Activated T-cell treated with anti-CD3 and anti-CD28 coated beads for 48 hours (primary cell): Measurements from ENCODE around the gene COA5.

ENCODE experiments used
- DNase-seq: peaks from one replicate; pipeline ENCODE4 v3.0.0-alpha.2; 2020; ENCODE audit warnings: low read depth

Gene COA5

DNA sequence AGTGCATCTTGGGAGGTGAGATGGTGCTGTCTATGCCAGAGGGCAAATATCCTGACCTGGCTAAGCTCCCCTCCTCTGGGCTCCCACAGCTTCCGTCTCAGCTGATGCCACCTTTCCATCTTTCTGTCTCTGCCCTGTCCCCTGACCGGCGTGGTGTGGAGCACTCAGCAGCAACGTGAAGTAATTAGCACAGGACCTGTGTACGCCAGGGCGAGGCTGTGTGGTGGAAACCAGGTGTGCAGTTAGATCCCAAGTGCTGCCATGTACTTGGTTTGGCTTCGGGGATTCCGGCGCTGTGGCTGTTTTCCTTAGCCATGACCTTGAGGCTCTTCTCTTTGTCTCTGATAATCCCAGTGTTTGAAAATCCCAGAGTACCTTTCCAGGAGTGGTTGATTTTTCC lies 36.5 kb downstream of the COA5 start:
- no peak for DNase-seq

DNA sequence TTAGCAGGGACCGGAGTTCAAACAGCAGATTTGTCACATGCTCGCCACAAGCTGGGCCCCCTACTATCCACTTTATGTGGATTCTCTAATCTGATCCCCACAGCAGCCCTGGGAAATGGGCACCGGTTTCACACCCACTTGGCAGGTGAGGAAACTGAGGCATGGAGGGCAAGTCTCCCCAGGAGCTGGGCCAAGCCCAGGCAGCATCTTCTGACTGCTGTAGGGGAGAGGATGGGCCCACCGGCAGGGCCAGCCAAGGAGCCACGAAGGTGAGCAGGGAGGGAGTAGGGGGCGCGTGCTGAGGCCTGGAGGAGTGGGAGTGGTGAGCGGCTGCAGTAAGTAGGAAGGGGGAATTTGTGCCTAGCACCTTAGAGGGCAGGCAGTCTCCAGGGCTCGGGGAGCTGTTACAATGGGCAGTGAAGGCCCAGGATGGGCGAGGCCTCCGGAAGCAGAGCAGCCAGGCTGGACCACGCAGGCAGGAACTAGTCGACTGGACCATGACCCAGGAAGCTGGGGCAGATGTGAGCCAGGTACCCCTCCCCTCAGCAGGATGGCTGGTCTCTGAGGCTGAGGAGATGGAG lies 37.1 kb downstream of the COA5 start:
- DNase-seq = no peak

DNA sequence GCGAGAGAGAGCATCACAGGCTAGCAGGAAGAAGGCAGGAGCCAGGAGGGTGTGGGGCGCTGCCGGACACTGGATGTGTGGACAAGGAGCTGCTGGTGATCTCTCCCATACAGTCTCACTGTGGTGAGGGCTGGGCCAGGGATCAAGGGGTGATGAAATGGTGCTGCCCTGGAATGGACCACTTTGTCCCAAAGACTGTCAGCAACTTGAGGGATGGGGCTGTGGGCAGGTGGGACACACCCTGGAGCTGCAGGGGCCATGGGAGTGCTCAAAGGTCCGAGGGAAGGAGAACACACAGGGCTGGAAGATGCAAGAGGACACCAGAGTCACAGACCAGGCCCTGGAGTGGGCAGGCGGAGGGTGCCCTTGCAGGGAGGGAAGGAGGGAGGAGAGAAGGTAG lies 38.0 kb downstream of the COA5 start:
- no peak for DNase-seq

DNA sequence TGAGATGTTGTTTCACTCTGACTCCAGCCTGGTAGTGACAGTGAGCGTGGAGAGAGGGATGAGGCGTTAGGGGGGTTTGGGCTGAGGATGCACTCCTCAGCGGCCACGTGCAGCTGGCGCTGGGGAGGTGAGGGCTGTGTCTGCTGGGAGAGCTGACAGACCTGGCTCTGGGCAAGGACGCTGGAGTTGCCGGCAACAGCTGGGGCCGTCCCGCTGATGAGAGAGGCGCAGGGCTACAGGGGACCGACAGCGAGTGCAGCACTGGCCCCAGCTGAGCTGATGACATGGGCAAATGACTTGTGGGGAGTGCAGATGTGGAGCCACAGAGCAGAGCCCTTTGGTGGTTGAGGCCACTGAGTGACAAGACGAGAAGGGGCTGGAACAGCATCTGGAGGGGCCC lies 38.4 kb downstream of the COA5 start:
- DNase-seq = no peak

DNA sequence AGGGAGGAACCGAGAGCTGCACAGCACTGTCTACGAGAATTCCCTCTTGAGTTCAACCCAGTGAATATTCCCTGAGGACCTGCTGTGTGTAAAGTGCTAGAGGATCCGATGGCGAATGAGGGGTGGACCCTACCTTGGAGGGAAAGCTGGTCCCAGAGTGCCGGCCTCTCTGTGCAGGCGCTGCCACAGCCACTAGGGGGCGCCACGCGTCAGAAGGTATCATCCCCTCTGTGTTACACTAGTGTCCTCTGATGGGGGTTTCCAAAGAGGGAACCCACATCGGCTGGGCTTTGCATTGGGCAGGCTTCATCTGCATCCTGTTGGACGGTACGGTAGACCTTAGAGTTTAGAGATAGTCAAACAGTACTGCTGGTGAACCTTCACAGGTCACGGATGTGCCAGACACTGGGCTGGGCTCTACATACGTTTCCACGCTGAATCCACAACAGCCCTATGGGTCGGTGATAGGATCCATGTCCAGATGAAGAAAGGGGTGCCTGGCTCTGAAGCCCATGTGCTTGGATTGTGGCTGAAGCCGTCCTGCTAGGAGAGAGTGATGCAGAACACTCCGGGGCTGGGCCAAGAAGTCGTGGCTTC lies 39.0 kb downstream of the COA5 start:
- DNase-seq = peak; percentile 64

DNA sequence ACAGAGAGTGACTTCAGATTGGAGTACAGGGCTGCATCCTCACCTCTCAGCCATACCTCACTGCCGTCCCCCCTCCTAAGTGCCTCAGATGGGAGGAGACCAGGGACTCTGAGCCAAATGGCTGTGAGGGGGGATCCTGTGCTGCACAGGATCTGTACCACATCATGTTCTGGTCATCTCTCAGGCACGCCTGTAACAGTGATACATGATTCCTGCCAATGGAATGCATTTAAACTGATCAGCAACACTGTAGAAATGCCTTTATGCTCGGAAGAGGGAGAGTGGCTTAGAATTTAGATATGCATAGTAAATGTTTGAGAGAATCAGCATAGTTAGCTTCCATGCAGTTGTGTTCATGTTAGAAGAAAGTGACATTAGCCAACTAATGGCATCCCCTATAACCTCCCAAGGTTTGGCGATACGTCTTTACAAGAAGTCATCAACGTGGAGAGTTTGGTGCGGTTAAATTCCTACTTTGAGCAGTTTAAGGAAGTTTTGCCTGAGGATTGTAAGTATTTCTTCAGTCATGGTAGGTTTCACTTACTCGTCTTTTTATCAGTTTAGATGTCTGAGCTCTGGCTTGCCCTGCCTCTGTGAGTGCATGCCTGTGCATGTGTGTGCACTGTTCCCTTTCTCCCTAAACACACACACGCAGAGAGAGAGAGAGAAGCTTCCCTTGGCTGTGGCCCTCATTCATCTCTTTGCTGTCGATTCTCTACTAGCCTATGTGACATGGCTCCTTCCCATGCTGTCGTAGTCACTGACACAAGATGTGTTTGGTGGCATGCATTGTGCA lies 40.0 kb downstream of the COA5 start:
- no peak for DNase-seq

DNA sequence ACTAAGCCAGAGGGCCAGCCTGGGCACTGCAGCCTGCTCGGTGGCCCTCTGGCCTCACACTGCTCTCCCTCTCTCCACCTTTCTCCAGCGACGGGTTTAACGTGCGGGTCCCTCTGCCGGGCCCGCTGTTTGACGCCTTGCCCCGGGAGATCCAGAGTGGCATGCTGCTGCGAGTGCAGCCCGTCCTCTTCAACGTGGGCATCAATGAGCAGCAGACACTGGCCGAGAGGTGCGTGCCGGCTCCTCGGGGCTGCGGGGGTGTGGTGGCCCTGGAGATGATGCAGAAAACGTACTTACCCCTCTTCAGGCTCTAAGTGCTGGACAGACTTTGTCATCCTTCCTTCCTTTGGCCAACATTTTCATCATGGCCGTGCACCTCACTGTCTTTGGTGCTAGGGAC lies 42.4 kb downstream of the COA5 start:
- DNase-seq = no peak

DNA sequence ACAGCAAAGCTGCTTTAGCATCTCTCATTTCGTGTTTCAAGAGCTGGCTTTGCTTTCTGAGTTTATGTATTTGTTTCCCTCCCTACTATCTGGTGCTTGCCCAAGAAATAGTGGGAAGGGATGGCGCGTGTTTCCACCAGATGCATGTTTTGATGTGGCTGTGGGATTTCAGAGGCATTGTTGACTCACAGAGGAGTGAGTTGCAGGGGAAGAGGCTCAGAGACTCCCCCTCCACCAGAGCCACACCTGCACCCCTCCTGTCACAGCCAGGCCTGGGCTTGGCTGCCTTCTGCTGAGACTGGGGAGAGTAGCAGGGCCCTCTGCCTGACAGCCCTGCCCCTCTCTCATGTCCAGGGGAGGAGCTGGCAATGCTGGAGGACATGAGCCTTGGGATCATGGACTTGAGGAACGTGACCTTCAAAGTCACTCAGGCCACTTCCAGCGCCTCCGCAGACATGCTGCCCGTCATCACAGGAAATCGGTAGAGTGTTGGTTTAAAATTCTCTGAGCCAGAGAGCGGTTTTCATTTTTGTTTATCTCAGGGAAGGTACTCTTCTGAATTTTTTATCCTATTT lies 42.9 kb downstream of the COA5 start:
- no peak for DNase-seq

DNA sequence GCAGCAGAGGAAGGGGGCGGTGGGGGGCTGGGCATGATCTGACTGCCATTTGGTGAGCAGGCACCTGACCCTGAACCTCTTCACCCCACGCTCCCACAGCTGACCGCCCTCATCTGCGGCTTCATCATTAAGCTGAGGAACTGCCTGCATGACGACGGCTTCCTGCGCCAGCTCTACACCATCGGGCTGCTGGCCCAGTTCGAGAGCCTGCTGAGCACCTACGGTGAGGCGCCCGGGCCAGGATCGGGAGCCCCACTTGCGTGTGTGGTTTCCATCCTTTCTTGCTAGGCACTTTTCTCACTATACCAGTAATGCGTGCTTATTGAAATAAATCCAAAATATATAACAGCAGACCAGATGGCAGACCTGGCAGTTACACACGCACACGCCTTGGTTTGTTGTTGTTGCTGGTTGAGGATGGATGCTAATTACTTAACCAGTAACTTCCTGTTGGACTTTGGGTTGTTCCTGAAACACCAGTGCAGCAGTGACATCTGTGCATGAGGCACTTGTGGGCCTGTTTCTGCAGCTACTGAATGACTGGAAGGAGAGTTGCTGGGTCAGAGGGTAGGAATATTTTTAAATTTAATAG lies 43.7 kb downstream of the COA5 start:
- no peak for DNase-seq

DNA sequence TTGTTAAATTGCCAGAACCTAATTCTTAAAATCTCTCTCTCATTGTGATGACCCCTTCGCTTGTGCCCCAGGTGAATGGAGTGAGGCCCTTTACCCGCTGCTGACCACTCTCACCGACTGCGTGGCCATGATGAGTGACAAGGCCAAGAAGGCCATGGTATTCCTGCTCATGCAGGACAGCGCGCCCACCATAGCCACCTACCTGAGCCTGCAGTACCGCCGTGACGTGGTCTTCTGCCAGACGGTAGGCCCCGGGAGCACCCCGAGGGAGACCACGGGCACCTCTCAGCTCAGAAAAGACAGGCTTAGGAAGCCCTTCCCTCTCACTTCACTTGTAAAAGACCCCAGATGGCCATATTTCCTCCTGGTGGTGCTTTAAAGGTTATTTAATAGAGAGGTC lies 44.9 kb downstream of the COA5 start:
- DNase-seq = no peak

DNA sequence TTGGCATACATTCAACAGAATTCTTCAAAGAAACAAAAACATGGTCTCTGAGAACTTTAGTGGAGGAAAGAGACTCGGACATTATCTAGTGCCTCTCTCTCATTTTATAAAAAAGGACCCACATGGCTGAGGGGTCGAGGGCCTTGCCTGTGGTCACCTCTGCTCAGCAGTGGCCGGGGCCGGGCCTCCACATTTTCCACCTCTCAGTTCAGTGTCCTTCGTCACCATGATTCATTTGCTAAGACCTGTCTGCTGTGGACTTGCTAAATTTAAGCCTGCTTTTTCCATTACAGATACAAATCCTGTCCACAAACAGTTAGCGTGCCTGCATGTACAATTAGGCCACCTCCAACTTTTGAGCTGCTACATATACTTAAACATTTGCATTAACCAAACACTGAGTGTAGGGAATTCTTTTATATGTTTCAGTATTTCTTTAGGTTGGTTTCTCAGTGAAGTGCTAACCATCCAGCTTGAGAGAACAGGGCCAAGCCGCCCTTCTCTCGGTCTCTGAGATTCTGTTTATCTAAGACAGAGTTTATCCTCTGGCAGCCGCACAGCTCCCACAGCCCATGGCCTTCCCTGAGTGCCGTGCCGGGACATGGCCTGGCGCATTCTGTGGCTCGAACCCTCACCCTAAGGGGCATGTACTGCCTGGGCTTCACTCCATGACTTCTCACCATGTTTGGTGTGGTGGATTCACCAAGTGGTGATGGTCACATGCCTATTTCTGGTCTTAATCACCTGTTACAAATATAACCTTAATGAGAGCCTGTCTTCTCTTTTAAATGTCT lies 46.2 kb downstream of the COA5 start:
- no peak for DNase-seq

DNA sequence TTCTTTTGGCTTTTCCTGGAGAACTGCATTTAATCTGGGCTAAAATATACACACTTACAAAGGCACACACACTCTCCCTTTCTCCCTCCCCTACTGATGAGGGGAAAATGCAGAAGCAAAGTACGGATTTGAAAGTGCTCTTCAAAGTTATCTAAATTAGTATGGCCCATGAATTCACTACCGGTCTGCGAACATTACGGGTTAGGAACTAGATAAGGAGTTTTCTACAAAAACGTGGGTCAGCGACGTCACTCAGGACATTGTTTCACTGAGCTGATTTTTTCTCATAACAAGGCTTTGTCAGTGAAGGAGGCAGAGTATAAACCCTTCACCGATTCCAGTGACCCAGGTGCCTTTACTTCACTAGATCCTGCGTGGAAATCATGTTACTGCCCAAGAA lies 47.3 kb downstream of the COA5 start:
- no peak for DNase-seq

DNA sequence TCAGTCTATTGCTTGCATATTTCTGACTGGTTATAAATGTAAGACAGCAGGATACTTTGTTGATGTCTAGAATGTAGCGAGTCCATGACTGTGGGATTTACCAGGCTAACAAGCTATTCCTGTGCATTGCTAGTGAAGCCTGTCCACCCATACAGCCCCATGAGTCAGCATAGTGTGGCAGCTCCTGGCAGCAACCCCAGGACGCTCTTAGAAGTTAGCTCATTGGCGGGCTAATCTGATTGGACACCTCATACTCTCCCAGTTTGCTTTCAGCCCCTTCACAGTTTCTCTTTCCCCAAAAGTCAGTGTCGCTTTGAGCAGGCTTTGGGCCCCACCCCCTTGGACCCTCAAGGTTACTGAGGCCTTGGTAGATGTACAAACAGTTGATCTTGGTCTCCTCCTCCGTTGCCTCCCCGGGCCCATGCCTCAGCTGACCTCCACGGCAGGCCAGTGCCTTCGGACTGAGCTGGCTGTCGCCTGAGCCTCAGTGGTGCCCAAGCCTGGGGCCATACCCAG lies 48.0 kb downstream of the COA5 start:
- DNase-seq = no peak

DNA sequence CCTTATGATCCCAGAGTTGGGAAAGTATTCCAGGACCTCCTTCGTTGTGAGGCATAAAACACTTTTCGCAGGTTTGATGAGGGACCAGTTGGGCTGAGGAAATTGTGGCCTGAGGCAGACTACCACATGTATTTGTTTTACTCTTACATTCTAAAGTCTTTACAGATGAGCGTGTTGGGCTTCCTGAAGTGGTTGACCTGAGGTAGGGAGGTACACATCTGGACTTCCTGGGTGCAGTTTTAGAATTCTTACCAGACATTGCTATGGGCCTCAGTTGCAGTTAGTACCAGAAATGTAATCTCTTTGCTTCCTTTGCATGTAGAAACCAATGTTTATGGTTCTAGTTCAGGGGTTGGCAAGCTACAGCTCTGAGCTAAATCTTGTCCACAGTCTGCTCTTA lies 48.7 kb downstream of the COA5 start:
- no peak for DNase-seq

DNA sequence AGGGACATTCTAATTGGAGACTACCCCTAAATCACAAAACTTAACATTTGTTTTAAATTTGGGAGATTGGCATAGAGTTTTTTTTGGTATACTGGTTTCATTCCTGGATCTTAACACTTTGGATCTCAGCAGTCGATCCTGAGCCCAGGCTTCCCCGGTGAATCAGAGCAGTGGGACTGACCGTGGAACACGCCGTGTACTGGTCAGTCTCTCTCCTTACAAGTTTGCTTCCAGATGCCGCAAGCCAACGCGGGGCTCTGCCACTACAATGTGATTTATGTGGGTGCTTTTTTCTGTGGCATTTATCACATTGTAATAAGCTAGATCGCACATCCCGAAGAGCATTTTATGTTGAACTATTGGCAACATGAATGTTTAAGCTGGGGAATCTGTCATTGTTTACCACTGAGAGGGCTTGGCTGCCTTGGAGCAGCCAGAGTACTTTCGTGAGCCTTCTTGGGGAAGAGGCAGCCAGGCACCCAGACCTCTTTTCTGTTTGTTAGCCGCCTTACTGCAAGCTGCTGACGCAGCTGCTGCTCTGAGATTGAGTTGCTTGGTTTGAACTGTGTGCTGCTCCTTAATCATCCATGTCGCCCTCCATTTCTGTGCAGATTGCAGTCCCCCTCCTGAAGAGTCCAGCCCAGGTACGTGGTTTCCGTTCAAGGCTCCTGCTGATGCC lies 49.3 kb downstream of the COA5 start:
- DNase-seq = no peak

DNA sequence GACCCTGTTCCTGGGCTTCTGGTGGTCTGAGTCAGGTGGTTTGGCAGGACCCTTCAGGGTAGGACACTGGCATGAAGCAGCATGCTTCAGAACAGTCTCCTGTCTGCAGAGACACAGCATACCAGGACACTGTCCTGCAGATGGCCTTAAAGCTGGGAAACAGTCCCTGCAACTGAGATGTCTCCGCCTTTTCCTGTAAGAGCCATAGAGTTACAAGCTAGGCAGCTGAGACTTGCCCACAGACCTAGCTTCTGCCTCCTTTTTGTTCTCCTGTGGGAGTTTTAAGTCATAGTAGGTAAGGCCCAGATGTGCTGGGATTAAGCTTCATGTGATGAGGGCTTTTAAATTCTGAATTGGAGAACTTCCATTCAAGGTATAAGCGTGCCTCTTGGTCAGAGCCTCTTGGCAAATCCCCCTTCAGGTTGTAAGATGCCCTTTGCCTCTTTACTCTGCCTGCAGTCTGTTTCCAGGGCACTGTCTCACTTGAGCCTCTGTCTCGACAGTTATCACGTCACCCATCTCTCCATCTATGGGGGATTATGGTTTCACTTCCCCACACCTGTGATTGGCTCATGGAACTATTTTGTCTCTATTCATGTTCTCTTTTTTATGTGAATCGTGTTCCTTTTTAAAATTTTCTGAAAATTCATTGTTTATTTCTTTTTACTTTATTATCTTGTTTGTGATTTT lies 51.8 kb downstream of the COA5 start:
- no peak for DNase-seq

DNA sequence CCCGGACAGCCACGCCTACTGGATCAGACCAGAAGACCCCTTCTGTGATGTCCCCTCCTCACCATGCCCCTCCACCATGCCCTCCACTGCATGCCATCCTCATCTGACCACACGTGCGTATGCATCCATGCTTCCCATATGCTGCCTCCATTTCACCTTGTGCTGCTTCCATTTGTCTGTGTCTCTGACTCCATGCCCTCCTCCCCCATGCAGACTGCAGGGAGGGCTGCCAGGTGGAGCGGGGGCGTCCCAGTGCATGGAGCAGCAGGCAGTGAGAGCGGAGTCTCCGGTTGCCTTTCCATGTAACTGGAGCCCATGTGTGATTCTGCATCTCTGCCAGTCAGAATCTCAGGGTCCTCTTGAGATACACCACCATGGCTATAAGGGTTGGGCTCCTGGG lies 52.6 kb downstream of the COA5 start:
- no peak for DNase-seq

DNA sequence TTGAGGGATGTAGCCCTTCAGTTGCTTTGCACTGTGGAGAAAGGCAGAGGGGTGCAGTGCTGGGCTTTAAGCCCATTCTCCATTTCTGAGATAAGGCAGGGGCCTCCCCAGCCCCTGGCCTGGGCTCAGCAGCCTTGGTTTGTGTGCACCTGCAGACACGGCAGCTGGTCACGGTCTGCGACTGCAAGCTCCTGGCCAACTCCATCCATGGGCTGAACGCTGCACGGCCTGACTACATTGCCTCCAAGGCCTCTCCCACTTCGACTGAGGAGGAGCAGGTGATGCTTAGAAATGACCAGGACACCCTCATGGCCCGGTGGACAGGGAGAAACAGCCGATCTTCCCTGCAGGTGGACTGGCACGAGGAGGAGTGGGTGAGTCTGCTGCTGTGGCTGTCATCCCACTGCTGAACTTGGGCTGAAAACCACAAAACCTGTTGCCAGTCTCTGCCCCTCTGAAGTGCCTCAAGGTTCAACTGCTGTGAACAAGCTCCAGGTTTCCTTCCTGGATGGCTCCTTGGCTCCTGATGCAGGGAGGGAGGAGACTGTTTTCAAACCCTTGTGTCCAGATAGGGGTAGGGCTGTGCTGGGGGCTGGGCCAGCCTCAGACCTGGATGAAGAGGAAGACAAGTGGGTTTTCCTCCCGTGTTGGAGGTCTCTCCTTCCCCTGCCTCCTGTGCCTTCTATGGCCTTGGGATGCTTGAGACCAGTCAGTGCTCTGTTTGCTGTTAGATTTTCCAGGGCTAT lies 54.0 kb downstream of the COA5 start:
- DNase-seq = no peak

DNA sequence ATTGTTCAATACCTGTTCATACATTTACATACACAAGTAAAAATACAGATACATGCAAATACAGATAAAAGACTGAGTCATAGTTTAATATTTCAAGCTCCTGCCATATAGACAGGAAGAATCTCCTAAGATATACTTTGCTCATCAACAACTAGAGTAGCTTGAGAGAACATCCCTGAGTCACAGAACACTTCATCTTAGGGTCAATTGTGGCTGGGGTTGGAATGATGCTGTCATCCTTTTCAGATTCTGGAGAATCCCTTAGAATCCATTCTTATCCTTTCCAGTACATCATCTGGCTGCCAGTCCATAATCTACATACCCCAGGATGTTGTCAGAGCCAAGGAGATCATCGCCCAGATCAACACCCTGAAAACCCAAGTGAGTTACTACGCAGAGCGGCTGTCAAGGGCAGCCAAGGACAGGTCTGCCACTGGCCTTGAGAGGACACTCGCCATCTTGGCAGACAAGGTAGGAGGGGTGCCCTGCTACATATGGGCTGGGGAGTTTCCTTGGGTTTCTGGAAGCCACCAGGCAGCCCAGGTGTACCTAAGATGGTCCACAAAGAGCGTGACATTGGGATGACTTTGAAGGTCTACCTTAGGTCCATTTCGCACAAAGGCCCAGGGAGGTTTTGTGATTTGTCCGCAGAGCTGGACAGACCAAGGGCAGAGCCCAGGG lies 55.7 kb downstream of the COA5 start:
- no peak for DNase-seq
